ENCODE measurements around the gene RAI1.

GRCh38 chr17:17683710-17684365, 2.6 kb downstream of the RAI1 start:
- TF ChIP-seq CTCF (IDR thresholded peaks at IDR 0.05) (no peak), POLR2A (IDR thresholded peaks at IDR 0.05) (no peak)

All from esophagus squamous epithelium (tissue), 4 donors.